GM19043 (cell line): ENCODE data around the gene NBR1.
"Not testable (repeated sequence)": the region's sequence is repeated elsewhere in the genome, so short reads cannot be mapped to it uniquely, and the experiment has no call there.

Experiments used
- ATAC-seq: cut with Tn5 transposase; IDR thresholded peaks from one replicate; pipeline ENCODE4 v1.9.1; 2021; ENCODE audit warnings: low read depth; ENCODE audit not compliant: unreplicated experiment

The NBR1 gene

DNA sequence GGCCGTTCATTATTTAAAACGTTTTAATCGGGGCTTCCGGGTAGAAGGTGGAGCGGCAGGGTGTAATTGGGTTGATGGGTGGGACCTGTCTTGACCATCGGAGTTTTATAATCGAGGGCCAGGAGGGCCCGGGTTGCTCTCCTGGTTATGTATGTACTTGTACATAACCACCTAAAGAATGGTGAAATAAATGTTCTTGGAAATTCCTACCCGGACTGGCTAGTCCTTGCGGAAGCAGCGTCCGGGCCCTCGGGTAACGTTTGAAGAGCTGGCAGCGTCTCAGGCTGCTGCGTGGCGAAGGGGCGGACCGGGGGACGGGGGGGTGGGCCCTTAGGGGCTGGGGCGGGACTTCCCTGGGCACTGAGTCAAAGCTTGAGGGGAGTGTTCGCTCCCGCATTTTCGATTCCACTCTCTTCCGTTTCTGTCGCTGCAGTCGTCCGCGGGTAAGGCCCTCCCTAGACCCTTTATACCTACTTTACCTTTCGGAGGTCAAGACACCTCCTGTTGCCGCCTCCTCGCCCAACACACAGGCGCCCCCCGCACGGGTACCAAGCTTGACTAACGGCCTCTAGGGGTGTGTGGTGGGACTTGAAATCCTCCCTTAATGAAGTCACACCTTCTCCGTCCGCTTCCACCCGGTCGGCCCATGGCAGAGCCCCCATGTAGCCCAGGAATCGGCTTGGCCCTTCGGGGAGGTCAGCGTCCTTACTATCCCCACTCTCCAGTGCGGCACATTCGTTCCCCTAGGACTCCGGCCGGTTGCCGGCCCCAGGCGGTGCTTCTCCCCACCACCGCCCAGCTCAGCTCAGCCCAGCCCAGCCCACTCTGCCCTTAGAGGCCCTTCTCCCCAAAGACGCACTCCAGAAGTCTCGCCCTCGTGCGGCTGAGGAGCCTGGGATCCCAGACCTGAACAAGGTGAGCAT is 40.7 kb downstream of the NBR1 start, which contains the start of gene TMEM106A:
TSS of gene TMEM106A (plus strand) at position 396 of the 923 bp plus-strand sequence. CDS start 1,167 bp downstream, outside the sequence.
- no peak for ATAC-seq

DNA sequence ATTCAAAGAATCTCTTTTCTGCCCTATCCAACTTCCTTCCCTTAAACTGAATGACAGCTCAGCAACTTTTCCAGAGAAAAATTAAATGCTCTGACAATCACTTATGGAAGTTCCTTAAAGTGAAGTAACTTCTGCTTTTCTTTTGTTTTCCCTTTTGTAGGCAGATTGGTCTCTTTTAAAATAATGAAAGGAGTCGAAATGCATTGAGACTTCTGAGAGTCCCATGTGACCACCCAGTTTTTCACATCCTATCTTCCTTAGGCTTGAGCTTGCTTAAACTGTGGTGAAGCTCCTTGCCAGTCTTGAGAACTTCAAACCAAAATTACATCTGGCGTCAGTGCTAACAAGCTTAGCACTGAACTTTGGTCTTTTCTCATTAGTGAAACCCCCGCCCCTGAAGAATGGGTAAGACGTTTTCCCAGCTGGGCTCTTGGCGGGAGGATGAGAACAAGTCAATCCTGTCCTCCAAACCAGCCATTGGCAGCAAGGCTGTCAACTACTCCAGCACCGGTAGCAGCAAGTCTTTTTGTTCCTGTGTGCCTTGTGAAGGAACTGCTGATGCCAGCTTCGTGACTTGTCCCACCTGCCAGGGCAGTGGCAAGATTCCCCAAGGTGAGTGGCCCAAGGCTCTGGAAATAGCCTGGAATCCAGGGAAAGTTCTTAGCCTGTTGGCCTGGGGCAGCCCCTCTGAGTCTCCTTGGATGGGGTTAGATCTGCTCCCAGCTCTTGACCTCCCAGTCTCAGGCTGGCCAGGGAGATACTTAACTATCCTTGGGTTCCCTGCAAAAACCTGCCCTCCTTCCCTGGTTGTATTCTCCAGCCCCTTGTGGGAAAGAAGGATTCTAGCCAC is 41.9 kb downstream of the NBR1 start:
- no peak for ATAC-seq

DNA sequence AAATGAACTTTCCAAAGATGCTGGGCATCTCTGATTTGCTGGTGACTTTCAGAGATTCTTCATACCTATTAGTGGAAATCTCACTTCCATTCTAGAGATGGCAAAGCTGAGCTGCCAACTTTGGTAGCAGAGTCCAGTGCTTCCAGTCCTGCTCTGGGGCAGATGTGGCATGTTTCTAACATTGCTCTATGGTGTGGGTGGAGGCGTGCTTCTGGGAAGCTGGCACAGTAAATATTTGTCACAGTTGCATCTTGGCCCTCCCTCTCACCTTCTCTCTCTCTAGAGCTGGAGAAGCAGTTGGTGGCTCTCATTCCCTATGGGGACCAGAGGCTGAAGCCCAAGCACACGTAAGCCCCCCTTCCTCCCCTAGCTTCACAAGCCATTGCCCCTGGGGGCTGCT is 42.5 kb downstream of the NBR1 start:
- ATAC-seq, result no peak

DNA sequence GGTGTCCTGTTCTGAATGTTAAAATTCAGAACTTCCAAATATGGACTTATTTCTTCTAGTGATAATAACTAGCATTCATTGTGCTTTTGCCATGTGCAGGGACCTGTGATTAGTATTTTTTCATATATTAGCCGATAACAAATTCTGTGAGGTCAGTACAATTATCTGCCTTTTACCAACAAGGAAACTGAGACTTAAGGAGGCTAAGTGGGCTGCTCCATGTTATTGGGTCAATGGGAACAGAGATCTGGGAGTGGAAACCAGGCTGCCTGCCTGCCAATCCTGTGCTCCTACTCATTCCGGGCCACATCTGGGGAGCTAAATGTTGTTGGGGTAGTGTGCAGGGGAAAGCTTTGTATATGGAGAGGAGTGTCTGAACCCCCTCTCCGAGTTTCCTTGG is 44.3 kb downstream of the NBR1 start:
- ATAC-seq, result no peak

DNA sequence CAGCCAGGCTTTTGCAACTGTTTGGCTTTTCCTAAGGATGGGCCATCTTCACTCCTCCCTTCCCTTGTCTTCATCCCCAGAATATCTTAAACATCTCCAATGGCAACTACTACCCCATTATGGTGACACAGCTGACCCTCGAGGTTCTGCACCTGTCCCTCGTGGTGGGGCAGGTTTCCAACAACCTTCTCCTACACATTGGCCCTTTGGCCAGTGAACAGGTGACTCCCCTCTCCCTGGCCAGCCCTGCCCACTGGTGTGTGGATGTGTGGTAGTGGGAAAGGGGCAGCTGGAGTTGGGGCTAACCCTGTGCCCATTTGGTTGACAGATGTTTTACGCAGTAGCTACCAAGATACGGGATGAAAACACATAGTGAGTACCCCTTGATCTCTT is 45.4 kb downstream of the NBR1 start:
- ATAC-seq, result no peak

DNA sequence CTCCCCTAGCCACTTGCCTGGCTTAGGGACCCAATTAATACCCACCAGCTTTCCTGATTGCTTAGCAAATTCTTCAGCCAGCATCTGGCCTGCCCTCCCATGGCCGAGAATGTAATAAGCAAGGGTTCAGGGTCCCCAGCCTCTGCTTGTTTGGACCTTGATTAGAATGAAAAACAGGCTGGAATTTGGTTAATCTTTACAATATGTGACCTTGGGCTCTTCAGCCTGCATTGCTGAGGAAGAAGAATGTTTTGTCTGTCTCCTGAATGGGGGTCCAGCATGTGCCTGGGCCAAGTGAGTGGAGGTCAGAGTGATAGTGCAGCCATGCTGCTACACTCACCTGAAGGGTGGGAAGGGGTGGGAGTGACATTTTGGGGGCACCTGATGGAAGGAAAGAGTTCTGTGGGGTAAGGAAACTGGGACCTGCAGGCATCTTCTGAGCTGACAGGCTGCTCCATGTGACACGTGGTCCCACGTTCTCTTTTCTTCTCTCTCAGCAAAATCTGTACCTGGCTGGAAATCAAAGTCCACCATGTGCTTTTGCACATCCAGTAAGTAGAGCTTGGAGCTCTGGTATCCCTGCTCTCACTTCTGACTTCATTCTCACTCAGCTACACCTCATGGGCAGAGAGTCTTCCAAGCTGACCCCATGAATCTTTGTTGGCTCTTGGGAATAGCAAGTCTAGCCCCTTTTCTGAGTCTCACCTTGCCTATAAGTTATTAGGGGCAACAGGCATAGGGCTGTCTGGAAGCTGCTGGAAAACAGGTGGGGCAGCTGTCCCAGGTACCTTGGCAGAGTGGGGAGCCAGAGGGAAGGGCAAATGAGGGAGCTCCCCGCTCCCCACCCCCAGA is 46.0 kb downstream of the NBR1 start:
- no peak for ATAC-seq

DNA sequence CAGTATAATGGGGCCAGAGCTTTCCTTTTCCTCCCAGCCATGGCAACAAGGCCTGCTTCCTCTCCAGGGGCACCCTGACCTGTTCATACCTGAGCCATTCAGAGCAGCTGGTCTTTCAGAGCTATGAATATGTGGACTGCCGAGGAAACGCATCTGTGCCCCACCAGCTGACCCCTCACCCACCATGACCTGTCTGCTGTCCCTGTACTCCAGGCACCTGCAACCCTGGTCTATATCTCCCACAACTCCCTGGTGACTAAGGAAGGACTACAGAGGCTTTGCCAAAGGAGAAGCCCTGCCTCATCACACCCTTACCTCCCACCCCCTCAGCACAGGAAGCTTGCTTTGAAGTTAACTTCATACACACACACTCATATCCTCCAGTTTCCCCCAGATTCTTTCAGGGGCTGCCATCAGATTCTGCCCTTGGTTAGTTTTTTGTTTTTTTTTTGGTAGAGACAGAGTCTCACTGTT is 46.6 kb downstream of the NBR1 start:
- ATAC-seq, result no peak

DNA sequence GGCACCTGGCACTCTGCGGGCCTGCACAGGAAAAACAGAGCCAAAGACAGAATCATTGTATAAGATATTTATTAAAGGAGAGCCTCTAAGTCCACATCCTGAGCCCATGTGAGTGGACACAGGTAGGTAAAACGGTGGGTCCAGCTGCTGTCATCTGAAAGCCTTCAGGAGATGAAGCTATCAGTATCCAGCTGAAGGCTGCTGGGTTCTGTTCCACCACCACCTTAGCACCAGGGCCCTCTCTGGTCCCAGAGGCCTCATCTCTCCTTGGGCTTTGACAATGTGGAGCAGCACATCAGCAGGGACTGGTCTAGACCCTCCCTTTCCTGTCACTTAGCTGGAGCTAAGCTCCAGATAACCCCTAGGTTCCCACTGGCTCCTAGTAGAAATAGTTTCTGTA is 48.0 kb downstream of the NBR1 start:
- no peak for ATAC-seq

DNA sequence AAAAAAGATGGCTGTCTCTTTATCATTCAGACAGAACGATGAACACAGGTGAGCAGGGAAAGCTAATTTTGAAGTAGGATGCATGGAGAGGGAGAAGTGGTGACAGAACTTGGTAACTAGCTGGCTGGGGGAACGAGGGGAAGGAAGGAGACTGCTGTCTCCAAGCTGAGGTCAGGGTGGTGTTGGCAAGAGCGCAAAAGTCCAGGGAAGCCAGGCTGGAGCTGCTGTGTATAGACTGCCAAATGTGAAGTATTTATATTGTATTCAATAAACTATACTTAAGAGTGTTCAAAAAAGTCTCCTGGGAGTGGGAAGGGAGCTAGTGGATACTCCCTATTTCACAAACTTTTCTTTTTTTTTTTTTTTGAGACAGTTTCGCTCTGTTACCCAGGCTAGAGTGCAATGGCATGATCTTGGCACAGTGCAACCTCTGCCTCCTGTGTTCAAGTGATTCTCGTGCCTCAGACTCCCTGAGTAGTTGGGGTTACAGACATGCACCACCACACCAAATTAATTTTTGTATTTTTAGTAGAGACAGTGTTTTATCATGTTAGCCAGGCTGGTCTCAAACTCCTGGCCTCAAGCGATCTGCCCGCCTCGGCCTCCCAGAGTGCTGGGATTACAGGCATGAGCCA is 48.8 kb downstream of the NBR1 start:
- ATAC-seq, result no peak

DNA sequence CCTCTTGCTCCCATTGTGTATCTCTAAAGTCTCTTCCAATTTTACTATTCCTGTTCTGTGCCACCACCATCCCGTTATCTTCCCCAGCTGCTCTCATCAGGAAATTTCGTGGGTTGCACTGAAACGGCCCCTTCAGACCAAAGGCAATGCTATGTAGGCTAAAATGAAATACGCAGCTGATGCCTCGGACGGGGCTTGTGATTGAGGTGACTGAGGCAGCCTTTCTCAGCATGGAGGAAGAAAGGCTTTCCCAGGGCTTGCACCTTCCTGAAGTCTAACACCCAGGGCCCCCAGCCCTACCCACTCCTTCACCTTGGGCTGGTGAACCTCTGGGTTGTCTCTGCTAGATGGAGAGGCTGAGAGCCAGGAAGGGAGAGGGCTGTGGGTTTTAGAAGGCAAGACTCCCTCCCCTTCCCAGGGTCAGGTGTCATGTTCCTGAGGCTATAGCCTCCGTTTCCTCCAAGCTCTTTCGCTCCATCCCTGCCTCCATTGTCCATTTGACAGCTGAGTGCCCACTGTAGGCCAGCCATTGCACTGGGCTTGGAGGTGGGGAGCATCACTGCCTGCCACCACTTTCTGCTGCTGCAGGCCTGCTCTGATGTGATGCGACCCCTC is 49.6 kb downstream of the NBR1 start:
- ATAC-seq, result no peak

DNA sequence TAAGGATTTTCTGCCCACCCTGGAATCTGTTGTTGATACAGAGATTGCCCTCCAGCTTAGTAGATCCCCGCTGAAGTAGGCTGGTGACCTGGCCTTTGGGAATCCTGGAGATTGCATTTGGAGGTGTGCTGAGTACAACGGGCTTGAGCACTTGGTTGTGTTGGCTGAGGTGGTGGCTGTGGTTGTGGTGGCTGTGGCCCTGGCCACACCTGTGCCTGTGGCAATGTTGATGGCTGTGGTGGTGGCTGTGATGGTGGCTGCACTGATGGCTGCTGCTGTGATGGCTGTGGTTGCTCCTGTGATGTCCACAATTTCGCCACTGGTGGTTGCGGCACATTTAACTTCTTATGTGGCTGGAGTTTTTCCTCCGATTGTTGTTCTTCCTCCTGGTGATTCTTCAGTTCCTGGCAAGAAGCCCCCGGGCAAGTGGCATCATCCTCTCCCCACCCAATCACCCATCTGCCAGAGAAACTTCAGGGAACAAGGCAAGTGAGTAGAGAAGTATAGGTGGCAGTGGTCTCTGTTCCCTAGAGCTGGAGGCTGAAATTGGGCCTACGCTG is 53.2 kb downstream of the NBR1 start:
- ATAC-seq, result no peak

DNA sequence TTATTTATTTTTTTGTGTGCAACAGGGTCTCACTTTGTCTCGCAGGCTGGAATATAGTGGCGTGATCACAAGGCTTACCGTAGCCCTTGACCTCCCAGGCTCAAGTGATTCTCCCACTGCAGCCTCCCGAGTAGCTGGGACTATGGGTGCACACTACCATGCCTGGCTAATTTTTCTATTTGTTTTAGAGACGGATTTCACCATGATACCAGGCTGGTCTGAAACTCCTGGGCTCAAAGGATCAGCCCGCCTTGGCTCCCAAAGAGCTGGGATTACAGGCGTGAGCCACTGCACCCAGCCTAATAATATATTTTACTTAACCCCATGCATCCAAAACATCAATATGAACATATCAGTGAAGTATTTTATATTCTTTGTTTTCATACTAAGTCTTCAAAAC is 55.4 kb downstream of the NBR1 start:
- no peak for ATAC-seq

DNA sequence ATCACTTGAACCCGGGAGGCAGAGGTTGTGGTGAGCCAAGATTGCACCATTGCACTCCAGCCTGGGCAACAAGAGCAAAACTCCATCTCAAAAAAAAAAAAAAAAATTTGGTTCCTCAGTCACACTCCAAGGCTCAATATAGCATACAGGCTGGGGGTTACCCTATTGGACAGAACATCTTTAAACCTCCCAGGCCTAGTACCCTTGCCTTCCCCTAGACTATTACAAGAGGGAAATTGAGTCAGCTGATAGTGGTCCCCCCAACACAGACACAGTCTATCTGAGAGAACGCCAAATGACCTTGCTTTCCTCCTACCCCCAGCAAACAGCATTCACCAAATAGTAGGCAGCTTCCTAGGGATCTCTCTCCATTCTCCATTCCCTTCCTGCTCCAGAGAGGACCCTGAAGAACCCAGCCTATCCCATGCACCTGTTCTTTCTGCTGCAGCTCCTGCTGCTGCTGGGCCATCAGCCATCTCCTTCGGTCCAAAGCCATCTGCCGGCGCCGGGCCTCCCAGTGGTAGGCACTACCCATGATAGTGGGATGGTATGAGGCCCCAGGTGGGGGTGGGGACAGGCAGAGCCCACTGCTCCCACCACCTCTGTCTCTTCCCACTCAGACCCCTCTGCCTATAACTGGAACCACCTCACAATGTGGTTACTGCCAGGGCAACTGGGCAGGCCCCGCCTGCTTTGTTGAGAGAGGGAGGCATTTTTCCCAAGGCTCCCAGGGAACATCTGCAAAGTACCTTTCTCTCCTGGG is 57.2 kb downstream of the NBR1 start, which contains the start of gene CCDC200:
TSS of gene CCDC200 (minus strand) at position 604 of the 763 bp plus-strand sequence. CDS start at position 535, 69 bp downstream.
- not testable (repeated sequence) for ATAC-seq

DNA sequence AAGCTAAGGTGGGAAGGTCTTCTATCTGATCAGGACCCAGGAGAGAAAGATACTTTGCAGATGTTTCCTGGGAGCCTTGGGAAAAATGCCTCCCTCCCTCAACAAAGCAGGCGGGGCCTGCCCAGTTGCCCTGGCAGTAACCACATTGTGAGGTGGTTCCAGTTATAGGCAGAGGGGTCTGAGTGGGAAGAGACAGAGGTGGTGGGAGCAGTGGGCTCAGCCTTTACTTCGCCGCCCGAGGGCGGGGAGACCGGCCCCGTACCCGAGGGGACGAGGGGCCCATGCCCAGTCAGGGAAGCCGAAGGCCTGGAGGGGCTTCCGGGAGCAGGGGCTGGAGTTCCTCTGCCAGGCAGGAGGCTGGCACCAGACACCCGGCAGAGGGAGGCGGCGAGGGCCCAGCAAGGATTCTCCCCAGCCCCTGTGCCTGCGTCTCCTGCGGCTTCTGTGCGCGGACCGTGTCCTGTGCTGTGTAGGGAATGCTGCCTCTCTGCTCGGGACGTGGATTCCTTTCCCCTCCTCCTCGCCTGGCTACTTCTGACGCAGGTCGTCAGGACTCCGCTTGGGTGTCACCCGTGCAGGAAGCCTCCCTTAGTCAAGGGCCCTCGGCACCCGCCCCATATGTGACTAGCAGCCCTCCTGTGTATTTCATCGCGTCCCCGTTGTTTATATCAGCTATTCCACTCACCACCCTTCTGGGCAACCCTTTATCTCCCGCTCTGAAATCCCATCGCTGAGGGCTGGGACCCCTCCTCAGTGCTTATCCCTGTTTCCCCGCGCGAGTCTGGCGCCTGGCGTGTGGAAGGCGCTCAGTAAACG is 60.4 kb downstream of the NBR1 start:
- not testable (repeated sequence) for ATAC-seq

DNA sequence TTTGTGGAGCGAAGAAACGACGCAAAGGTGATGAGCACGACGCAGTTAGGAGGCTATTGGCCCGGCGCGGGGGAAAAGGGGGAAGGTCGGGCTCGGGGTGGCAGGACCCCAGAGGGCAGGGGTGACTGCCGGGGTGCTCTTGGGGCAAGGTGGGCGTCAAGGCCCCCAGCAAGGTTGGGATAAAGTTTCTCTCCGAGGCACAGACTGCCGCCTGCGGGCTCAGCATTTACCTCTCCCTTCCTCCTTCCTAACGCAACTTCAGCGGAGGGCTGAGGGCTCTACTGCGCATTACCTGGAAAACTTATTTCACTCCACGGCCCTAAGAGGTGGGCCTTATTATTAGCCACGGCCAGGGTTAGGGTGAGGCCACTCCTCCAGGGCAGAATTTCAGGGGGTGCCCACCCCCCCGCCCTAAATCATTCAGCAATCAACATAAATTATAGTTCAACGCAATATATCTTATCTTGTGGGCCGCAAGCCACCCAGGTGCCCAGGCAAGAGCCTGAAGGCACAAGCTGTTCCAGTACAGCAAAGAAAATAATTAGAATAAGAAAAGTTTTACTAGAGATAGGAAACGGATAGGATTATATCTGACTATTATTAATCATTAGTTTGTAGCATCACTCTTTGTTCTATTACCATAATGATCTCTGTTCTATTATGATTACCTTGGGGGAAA is 61.1 kb downstream of the NBR1 start:
- ATAC-seq, result not testable (repeated sequence)

DNA sequence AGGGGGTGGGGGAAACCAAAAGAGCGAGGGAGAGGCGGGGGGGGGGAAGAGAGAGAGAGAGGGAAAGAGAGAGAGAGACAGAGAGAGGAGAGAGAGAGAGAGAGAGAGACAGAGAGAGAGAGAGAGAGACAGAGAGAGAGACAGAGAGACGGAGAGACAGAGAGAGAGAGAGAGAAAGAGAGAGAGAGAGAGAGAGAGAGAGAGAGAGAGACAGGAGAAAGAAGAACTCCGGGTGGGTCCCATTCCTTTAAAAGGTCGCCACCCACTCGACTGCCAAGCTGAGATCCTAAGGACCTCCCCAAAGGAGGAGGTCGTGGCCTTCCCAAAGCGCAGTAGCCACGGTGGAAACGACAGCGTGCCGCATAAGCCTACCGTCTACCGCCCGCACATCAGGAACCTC is 62.2 kb downstream of the NBR1 start:
- not testable (repeated sequence) for ATAC-seq

DNA sequence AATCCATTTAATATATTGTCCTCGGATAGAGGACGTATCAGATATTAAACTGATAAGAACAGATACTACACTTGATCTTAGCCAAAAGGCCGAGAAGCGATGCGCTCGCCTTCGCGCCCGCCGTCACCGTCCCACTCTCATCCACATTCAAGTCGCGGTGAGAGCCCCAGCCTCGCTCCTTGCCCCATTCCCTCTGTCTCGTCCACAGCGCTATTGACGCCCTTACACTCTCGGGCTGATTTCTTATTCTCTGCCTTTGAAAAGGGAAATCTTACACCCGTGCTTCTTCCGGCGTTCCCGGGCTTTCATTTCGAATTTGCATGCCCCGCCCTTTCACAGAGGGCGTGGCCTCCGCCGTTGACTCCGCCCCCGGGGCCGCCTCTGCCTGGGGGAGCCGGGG is 62.9 kb downstream of the NBR1 start, which contains the start of gene RNU2-1:
TSS of gene RNU2-1 (minus strand) at position 101 of the 400 bp plus-strand sequence.
- ATAC-seq, result not testable (repeated sequence)
